ENCODE measurements around the gene CSNK1E.
A peak's percentile ranks its signal among the peaks of the same experiment; 100 is the strongest.

The CSNK1E gene

GRCh38 chr22:38335077-38335476, 17.8 kb upstream of the CSNK1E start:
- Histone ChIP-seq H3K27me3 (ENCODE audit: control insufficient read depth, insufficient read depth, low read length, poor library complexity, severe bottlenecking) (peaks cover 21% of the 10 kb centered on the region), H3K36me3 (ENCODE audit: control insufficient read depth, insufficient read depth, low read length) (no peaks in the 10 kb centered on the region), H3K4me1 (ENCODE audit: control insufficient read depth, insufficient read depth, low read length) (no peaks in the 10 kb centered on the region), H3K4me3 (ENCODE audit: insufficient read depth, low read depth, low read length) (no peak overlapping the region), H3K9me3 (ENCODE audit: control insufficient read depth, low read length) (no peaks in the 10 kb centered on the region), H3K27ac (ENCODE audit: insufficient read depth, low read depth, low read length, poor library complexity, severe bottlenecking) (no peak overlapping the region)
- 93 to 97% methylated on average over 3 of the region's 3 CpGs for WGBS, 2 experiments

- WGBS, 2 experiments, result 92 to 93% methylated on average over 16 of the region's 16 CpGs
- H3K36me3 ChIP-seq (ENCODE audit: control insufficient read depth, insufficient read depth, low read length), result no peaks in the 10 kb centered on the region
- no peaks in the 10 kb centered on the region for H3K27me3 ChIP-seq (ENCODE audit: control insufficient read depth, insufficient read depth, low read length, poor library complexity, severe bottlenecking)
- no peaks in the 10 kb centered on the region for H3K9me3 ChIP-seq (ENCODE audit: control insufficient read depth, low read length)
- H3K4me3 ChIP-seq (ENCODE audit: insufficient read depth, low read depth, low read length), result no peak overlapping the region
- H3K27ac ChIP-seq (ENCODE audit: insufficient read depth, low read depth, low read length, poor library complexity, severe bottlenecking), result no peak overlapping the region
- H3K4me1 ChIP-seq (ENCODE audit: control insufficient read depth, insufficient read depth, low read length), result no peaks in the 10 kb centered on the region
Observed at GRCh38 chr22:38327805-38328204, 10.6 kb upstream of the CSNK1E start.

GRCh38 chr22:38327396-38327795, 10.2 kb upstream of the CSNK1E start:
- no peak overlapping the region for H3K27ac ChIP-seq (ENCODE audit: insufficient read depth, low read depth, low read length, poor library complexity, severe bottlenecking)
- WGBS, 2 experiments, result 84 to 87% methylated on average over 7 of the region's 7 CpGs
- no peaks in the 10 kb centered on the region for H3K27me3 ChIP-seq (ENCODE audit: control insufficient read depth, insufficient read depth, low read length, poor library complexity, severe bottlenecking)
- H3K4me1 ChIP-seq (ENCODE audit: control insufficient read depth, insufficient read depth, low read length), result no peaks in the 10 kb centered on the region
- H3K9me3 ChIP-seq (ENCODE audit: control insufficient read depth, low read length), result no peaks in the 10 kb centered on the region
- no peak overlapping the region for H3K4me3 ChIP-seq (ENCODE audit: insufficient read depth, low read depth, low read length)
- H3K36me3 ChIP-seq (ENCODE audit: control insufficient read depth, insufficient read depth, low read length), result no peaks in the 10 kb centered on the region

GRCh38 chr22:38325587-38325986, 8.4 kb upstream of the CSNK1E start:
- H3K4me1 ChIP-seq (ENCODE audit: control insufficient read depth, insufficient read depth, low read length), result no peaks in the 10 kb centered on the region
- WGBS, 2 experiments, result 38 to 43% methylated on average over 6 of the region's 6 CpGs
- H3K27me3 ChIP-seq (ENCODE audit: control insufficient read depth, insufficient read depth, low read length, poor library complexity, severe bottlenecking), result no peaks in the 10 kb centered on the region

GRCh38 chr22:38320605-38321402, 3.6 kb upstream of the CSNK1E start:
- Histone ChIP-seq H3K4me3 (ENCODE audit: insufficient read depth, low read depth, low read length) (no peak overlapping the region), H3K27me3 (ENCODE audit: control insufficient read depth, insufficient read depth, low read length, poor library complexity, severe bottlenecking) (no peaks in the 10 kb centered on the region), H3K36me3 (ENCODE audit: control insufficient read depth, insufficient read depth, low read length) (no peaks in the 10 kb centered on the region), H3K27ac (ENCODE audit: insufficient read depth, low read depth, low read length, poor library complexity, severe bottlenecking) (no peak overlapping the region), H3K4me1 (ENCODE audit: control insufficient read depth, insufficient read depth, low read length) (peaks cover 12% of the 10 kb centered on the region), H3K9me3 (ENCODE audit: control insufficient read depth, low read length) (no peaks in the 10 kb centered on the region)
- WGBS, 2 experiments, result 92 to 93% methylated on average over 11 of the region's 11 CpGs

More at GRCh38 chr22:38325587-38325986, 8.4 kb upstream of the CSNK1E start:
- Histone ChIP-seq H3K9me3 (ENCODE audit: control insufficient read depth, low read length) (no peaks in the 10 kb centered on the region), H3K36me3 (ENCODE audit: control insufficient read depth, insufficient read depth, low read length) (no peaks in the 10 kb centered on the region), H3K27ac (ENCODE audit: insufficient read depth, low read depth, low read length, poor library complexity, severe bottlenecking) (no peak overlapping the region), H3K4me3 (ENCODE audit: insufficient read depth, low read depth, low read length) (no peak overlapping the region)

- no peaks in the 10 kb centered on the region for H3K9me3 ChIP-seq (ENCODE audit: control insufficient read depth, low read length)
- WGBS, 2 experiments, result 69 to 72% methylated on average over 14 of the region's 14 CpGs
- peak overlapping the region; percentile 36 for H3K27ac ChIP-seq (ENCODE audit: insufficient read depth, low read depth, low read length, poor library complexity, severe bottlenecking)
- no peak overlapping the region for H3K4me3 ChIP-seq (ENCODE audit: insufficient read depth, low read depth, low read length)
- H3K36me3 ChIP-seq (ENCODE audit: control insufficient read depth, insufficient read depth, low read length), result peaks cover 4% of the 10 kb centered on the region
- peaks cover 26% of the 10 kb centered on the region for H3K4me1 ChIP-seq (ENCODE audit: control insufficient read depth, insufficient read depth, low read length)
- H3K27me3 ChIP-seq (ENCODE audit: control insufficient read depth, insufficient read depth, low read length, poor library complexity, severe bottlenecking), result no peaks in the 10 kb centered on the region
Observed at GRCh38 chr22:38318792-38319773, 1.9 kb upstream of the CSNK1E start.

GRCh38 chr22:38317995-38318715, 922 bp upstream of the CSNK1E start:
- peak overlapping the region; percentile 48 for H3K4me3 ChIP-seq (ENCODE audit: insufficient read depth, low read depth, low read length)
- H3K27ac ChIP-seq (ENCODE audit: insufficient read depth, low read depth, low read length, poor library complexity, severe bottlenecking), result no peak overlapping the region
- 47 to 50% methylated on average over 18 of the region's 18 CpGs for WGBS, 2 experiments
- H3K4me1 ChIP-seq (ENCODE audit: control insufficient read depth, insufficient read depth, low read length), result peaks cover 35% of the 10 kb centered on the region
- no peaks in the 10 kb centered on the region for H3K9me3 ChIP-seq (ENCODE audit: control insufficient read depth, low read length)
- H3K27me3 ChIP-seq (ENCODE audit: control insufficient read depth, insufficient read depth, low read length, poor library complexity, severe bottlenecking), result no peaks in the 10 kb centered on the region
- H3K36me3 ChIP-seq (ENCODE audit: control insufficient read depth, insufficient read depth, low read length), result peaks cover 12% of the 10 kb centered on the region

GRCh38 chr22:38316364-38317121, 690 bp downstream of the CSNK1E start:
- peaks cover 19% of the 10 kb centered on the region for H3K36me3 ChIP-seq (ENCODE audit: control insufficient read depth, insufficient read depth, low read length)
- H3K27me3 ChIP-seq (ENCODE audit: control insufficient read depth, insufficient read depth, low read length, poor library complexity, severe bottlenecking), result no peaks in the 10 kb centered on the region
- WGBS, 2 experiments, result 0% methylated on average over 51 to 52 of the region's 52 CpGs
- H3K4me3 ChIP-seq (ENCODE audit: insufficient read depth, low read depth, low read length), result peak overlapping the region; percentile 69
- no peaks in the 10 kb centered on the region for H3K9me3 ChIP-seq (ENCODE audit: control insufficient read depth, low read length)
- peak overlapping the region; percentile 93 for H3K27ac ChIP-seq (ENCODE audit: insufficient read depth, low read depth, low read length, poor library complexity, severe bottlenecking)
- peaks cover 37% of the 10 kb centered on the region for H3K4me1 ChIP-seq (ENCODE audit: control insufficient read depth, insufficient read depth, low read length)

- 7 to 8% methylated on average over 12 of the region's 12 CpGs for WGBS, 2 experiments
- Histone ChIP-seq H3K4me1 (ENCODE audit: control insufficient read depth, insufficient read depth, low read length) (peaks cover 37% of the 10 kb centered on the region), H3K27me3 (ENCODE audit: control insufficient read depth, insufficient read depth, low read length, poor library complexity, severe bottlenecking) (no peaks in the 10 kb centered on the region), H3K36me3 (ENCODE audit: control insufficient read depth, insufficient read depth, low read length) (peaks cover 19% of the 10 kb centered on the region), H3K9me3 (ENCODE audit: control insufficient read depth, low read length) (no peaks in the 10 kb centered on the region), H3K4me3 (ENCODE audit: insufficient read depth, low read depth, low read length) (peak overlapping the region; percentile 69), H3K27ac (ENCODE audit: insufficient read depth, low read depth, low read length, poor library complexity, severe bottlenecking) (peak overlapping the region; percentile 93)
Observed at GRCh38 chr22:38315823-38316363, 1.3 kb downstream of the CSNK1E start.
